Gastroesophageal sphincter (tissue), 3 donors: ENCODE data around the gene APBB3.

Source experiments
- CTCF ChIP-seq, 4 experiments: fragments of 200-600 bp in 2 of 4; fragments of 450-650 bp in 2 of 4; sonication (generic) in 1 of 4; IDR thresholded peaks; one replicate each; pipeline ENCODE4 v1.5.1; 2017 to 2019; ENCODE audit warnings: antibody characterized with exemption in 4 of 4, mild to moderate bottlenecking in 2 of 4, moderate library complexity in 2 of 4
- POLR2A ChIP-seq, 2 donors: fragments of 450-650 bp; IDR thresholded peaks; one replicate each; pipeline ENCODE4 v1.6.1; 2017; ENCODE audit warnings: antibody characterized with exemption in 2 of 2, mild to moderate bottlenecking in 2 of 2, moderate library complexity in 1 of 2
- POLR2AphosphoS5 ChIP-seq: sonication (generic); formaldehyde crosslinking; IDR thresholded peaks from one replicate; pipeline ENCODE4 v1.6.1; 2017; ENCODE audit warnings: antibody characterized with exemption

- TF ChIP-seq POLR2A (IDR thresholded peaks at IDR 0.05): no peak
- no peak for TF ChIP-seq CTCF (IDR thresholded peaks at IDR 0.05)
- TF ChIP-seq POLR2AphosphoS5: peak; percentile 23
Observed at GRCh38 chr5:140609126-140609525, 44.7 kb upstream of the APBB3 start.
